HepG2 (cell line): ENCODE results near the gene CMTM8. TPM values are rescaled to one million over a fixed set of nuclear protein-coding genes. Genes with fewer than 3 reads are reported as not detected.

Experiments used
- ATAC-seq: fragments of 200-7000 bp; cut with Tn5 transposase; 3 replicates; pipeline ENCODE4 v1.9.1; 2020; ENCODE audit warnings: mild to moderate bottlenecking, moderate library complexity
- BruUV-seq: library from RNA; stranded (reverse); fragments of 400-500 nt; replicated peaks from 2 replicates; lab custom pipeline; 2021; lab: Mats Ljungman, UMichigan
- CTCF ChIA-PET: fragments of 300-600 bp; formaldehyde crosslinking; extraction: SDS; loops from one replicate; lab custom pipeline; 2021; ENCODE audit warnings: low total read pairs, inconsistent platforms, low intra/inter-chr PET ratio; lab: Yijun Ruan, JAX
- POLR2A ChIA-PET: fragments of 350-600 bp; sonication (Branson Sonifier 250); formaldehyde crosslinking; loops from one replicate; lab custom pipeline; 2020; ENCODE audit warnings: antibody characterized with exemption, inconsistent platforms; lab: Yijun Ruan, JAX
- DNase-seq: peaks from one replicate; pipeline ENCODE4 v3.0.0-alpha.2; 2015; ENCODE audit warnings: low spot score
- FAIRE-seq: peaks from 3 replicates; lab custom pipeline; 2011; peaks lifted over from hg19 to GRCh38; lab: Jason Lieb, UNC
- H2AFZ ChIP-seq: one replicate; pipeline ENCODE4 v1.6.1; 2011; ENCODE audit warnings: low read length, inconsistent platforms
- H3K27ac ChIP-seq: fragments of 300-600 bp; 3 replicates; pipeline ENCODE4 v1.8.0; 2011; ENCODE audit warnings: mixed run types, mild to moderate bottlenecking, mixed read lengths, low read length, inconsistent platforms; ENCODE audit not compliant: insufficient read depth; ENCODE audit errors: extremely low read length
- H3K27me3 ChIP-seq, 2 experiments: fragments of 200-600 bp in 1 of 2; 2 replicates in 1 of 2; 3 replicates in 1 of 2; pipeline versions ENCODE4 v1.6.0 to v1.8.0; 2011; ENCODE audit warnings: low read length in 2 of 2, mild to moderate bottlenecking in 2 of 2, moderate library complexity in 2 of 2, inconsistent platforms in 1 of 2; ENCODE audit not compliant: insufficient read depth in 2 of 2, control insufficient read depth in 1 of 2
- H3K36me3 ChIP-seq, 2 experiments: fragments of 200-600 bp in 1 of 2; replicated peaks in 1 of 2; 2 replicates in 1 of 2; 3 replicates in 1 of 2; pipeline versions ENCODE4 v1.5.1 to v1.8.0; 2011; ENCODE audit warnings: low read length in 2 of 2, inconsistent platforms in 1 of 2; ENCODE audit not compliant: insufficient read depth in 2 of 2, control insufficient read depth in 1 of 2
- H3K4me1 ChIP-seq: 2 replicates; pipeline ENCODE4 v1.5.1; 2012; ENCODE audit warnings: low read length, inconsistent platforms; ENCODE audit not compliant: insufficient read depth
- H3K4me2 ChIP-seq: 2 replicates; pipeline ENCODE4 v1.6.0; 2011; ENCODE audit warnings: low read depth, low read length, inconsistent platforms
- H3K4me3 ChIP-seq, 3 experiments: fragments of 200-600 bp in 1 of 3; sonication (generic), shearing (Covaris generic) in 1 of 3; replicated peaks in 1 of 3; 2 replicates each; pipeline ENCODE4 v1.5.1; 2011 to 2016; ENCODE audit warnings: low read length in 3 of 3, inconsistent platforms in 2 of 3, low read depth in 2 of 3, mild to moderate bottlenecking in 2 of 3, control low read depth in 1 of 3, mixed read lengths in 1 of 3; ENCODE audit not compliant: insufficient read depth in 1 of 3
- H3K79me2 ChIP-seq: one replicate; pipeline ENCODE4 v1.6.1; 2011; ENCODE audit warnings: low read length, inconsistent platforms; ENCODE audit not compliant: insufficient read depth
- H3K9ac ChIP-seq: 2 replicates; pipeline ENCODE4 v1.6.0; 2011; ENCODE audit warnings: mild to moderate bottlenecking, low read depth, low read length, inconsistent platforms; ENCODE audit not compliant: insufficient read depth
- H3K9me3 ChIP-seq: 2 replicates; pipeline ENCODE4 v1.5.1; 2012; ENCODE audit warnings: mild to moderate bottlenecking, low read length
- H4K20me1 ChIP-seq: 2 replicates; pipeline ENCODE4 v1.6.0; 2011; ENCODE audit warnings: inconsistent platforms, mild to moderate bottlenecking, low read length, moderate library complexity; ENCODE audit not compliant: insufficient read depth
- CEBPG ChIP-seq: IDR thresholded peaks from 2 replicates; pipeline ENCODE4 v1.6.1; 2016
- HIVEP1 ChIP-seq: sonication (generic); formaldehyde crosslinking; IDR thresholded peaks from 2 replicates; pipeline ENCODE4 v1.4.0; 2020; ENCODE audit warnings: mild to moderate bottlenecking, missing genetic modification reagents
- MED1 ChIP-seq: sonication (generic); formaldehyde crosslinking; IDR thresholded peaks from 2 replicates; pipeline ENCODE4 v1.4.0; 2020; ENCODE audit warnings: missing genetic modification reagents
- SOX5 ChIP-seq: IDR thresholded peaks from 2 replicates; pipeline ENCODE4 v1.6.1; 2016; ENCODE audit warnings: borderline replicate concordance
- SOX6 ChIP-seq, 2 experiments: fragments of 450-650 bp in 1 of 2; sonication (generic) in 1 of 2; formaldehyde crosslinking in 1 of 2; IDR thresholded peaks; 2 replicates each; pipeline versions ENCODE4 v1.4.0 to v1.6.1; 2017 to 2020; ENCODE audit warnings: antibody characterized with exemption in 1 of 2, mild to moderate bottlenecking in 1 of 2, missing genetic modification reagents in 1 of 2
- XRCC5 ChIP-seq: fragments of 200-400 bp; formaldehyde crosslinking; optimal IDR thresholded peaks from 2 replicates; pipeline ENCODE3; 2017; ENCODE audit warnings: mild to moderate bottlenecking, low read length
- ZGPAT ChIP-seq: IDR thresholded peaks from 2 replicates; pipeline ENCODE4 v1.6.1; 2016; ENCODE audit warnings: mild to moderate bottlenecking
- WGBS: methylation state at CpG from one replicate; pipeline ENCODE4 v1.1.6; 2017; ENCODE audit warnings: low lambda C conversion rate; 5-methylcytosine and 5-hydroxymethylcytosine counted together
- in situ Hi-C: cut with HindIII; loops from 2 replicates; pipeline ENCODE4 v1.10.0; 2017; ENCODE audit warnings: low pct_unique_long_range_greater_than_20kb; ENCODE audit not compliant: extremely low pct_ligation_motif_present
- intact Hi-C: fragments of 100-400 bp; cut with micrococcal nuclease; formaldehyde crosslinking; loops from one replicate; pipeline ENCODE4 v1.10.0; 2022; ENCODE audit not compliant: unreplicated experiment
- polyA plus RNA-seq, 8 experiments: library from polyadenylated mRNA; depleted of rRNA in 3 of 8; stranded (reverse) in 7 of 8; unstranded in 1 of 8; fragments of >200 nt; fragmentation: Illumina TruSeq in 4 of 8; extraction: Trizol in 4 of 8; gene quantifications; 2 replicates each; pipeline versions ENCODE4 v1.2.1 to v1.2.3, GENCODE V29; 2011 to 2016; ENCODE audit warnings: low read depth in 4 of 8, missing spikeins in 1 of 8, mixed read lengths in 1 of 8; ENCODE audit not compliant: insufficient read depth in 1 of 8
- total RNA-seq, 5 experiments: library from RNA; depleted of rRNA; stranded (reverse); fragments of >200 nt; fragmentation: Illumina TruSeq; extraction: Trizol; gene quantifications; 2 replicates each; pipeline ENCODE4 v1.2.3, GENCODE V29; 2016; ENCODE audit warnings: low read depth in 1 of 5

The CMTM8 gene
- total and polyA plus RNA-seq, 2 of the 13 experiments (the other 11 are each of a cell fraction or from before 2014, with no cell fraction given), result 8.9 to 15.8 TPM

DNA sequence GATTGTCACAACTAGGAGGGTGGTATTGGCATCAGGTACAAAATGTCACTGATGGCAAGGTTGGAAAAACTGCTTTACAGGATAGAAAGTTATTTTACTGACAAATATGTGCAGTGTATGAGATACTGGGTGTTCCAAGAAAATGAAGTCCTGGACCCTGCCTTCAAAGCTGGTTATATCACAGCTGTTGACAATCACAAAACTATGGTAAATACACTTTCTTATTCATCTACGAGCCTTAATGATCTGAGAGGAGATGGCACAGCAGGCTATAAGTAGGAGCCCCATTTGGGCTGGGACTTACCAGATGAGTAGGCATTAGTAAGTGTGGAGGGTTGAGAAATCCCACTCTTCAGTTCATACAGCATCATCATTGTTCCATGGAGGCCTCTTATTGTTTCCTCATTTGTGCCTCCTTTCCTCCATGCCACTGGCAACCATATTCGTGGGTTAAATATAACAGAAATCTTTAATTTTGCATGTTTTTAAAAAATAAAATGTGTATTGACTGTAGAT is 66.9 kb downstream of the CMTM8 start (continued):
- TF ChIP-seq XRCC5 (no peak), CEBPG (no peak), SOX5 (CRISPR knock-in tag) (no peak), ZGPAT (no peak), MED1 (CRISPR knock-in tag) (no peak)

DNA sequence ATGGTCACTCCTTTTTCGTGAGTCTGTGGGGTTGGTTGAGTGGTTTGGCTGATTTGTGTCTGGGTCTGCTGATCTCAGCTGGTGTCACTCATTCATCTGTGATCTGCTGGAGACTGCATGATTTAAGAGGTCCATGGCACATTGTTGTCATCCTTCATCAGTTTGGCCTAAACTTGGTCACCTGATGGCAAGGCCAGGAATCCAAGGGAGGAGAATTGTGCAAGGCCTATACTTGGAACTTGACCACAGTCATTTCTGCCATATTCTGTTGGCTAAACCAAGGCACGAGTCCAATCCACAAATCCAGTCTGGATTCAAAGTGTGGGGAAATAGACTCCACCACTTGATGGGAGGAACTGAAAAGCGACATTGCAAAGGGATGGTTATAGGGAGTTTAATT is 67.6 kb downstream of the CMTM8 start:
- ChIA-PET CTCF (no interaction called here), POLR2A (no interaction called here)
- peaks cover 11% of the 10 kb centered on the region for H3K79me2 ChIP-seq
- no peak overlapping the region for H3K4me3 ChIP-seq
- no peaks in the 10 kb centered on the region for H3K27me3 ChIP-seq
- intact Hi-C loops (no loop called here), in situ Hi-C loops (no loop called here)
- H3K9ac ChIP-seq, result no peak overlapping the region
- H3K27ac ChIP-seq, result no peak overlapping the region
- TF ChIP-seq HIVEP1, result no peak
- no peak for TF ChIP-seq SOX6 (IDR thresholded peaks at IDR 0.05)
- no peak for TF ChIP-seq SOX6 (CRISPR knock-in tag; IDR thresholded peaks at IDR 0.05)
- DNase-seq (no peak), ATAC-seq (no peak), FAIRE-seq (no peak)
- no peak overlapping the region for H3K4me2 ChIP-seq
- 0 out of 2 replicates have a peak, but pooled peaks cover 5% of the 10 kb centered on the region for H4K20me1 ChIP-seq
- 97% methylated on average over 3 of the region's 3 CpGs for WGBS
- peaks cover 41% of the 10 kb centered on the region for H3K4me1 ChIP-seq
- no TSS peak for BruUV-seq
- H2AFZ ChIP-seq, result no peak overlapping the region
- H3K36me3 ChIP-seq, result no peaks in the 10 kb centered on the region
- H3K9me3 ChIP-seq, result no peaks in the 10 kb centered on the region
